OCI-LY7 (cell line): Measurements from ENCODE around the gene MRRF. TPM values are rescaled to one million over a fixed set of nuclear protein-coding genes. Genes with fewer than 3 reads are reported as not detected.
"Not testable (repeated sequence)": the region's sequence is repeated elsewhere in the genome, so short reads cannot be mapped to it uniquely, and the experiment has no call there.

ENCODE experiments used
- BruUV-seq: library from RNA; stranded (reverse); fragments of 400-500 nt; replicated peaks from 2 replicates; lab custom pipeline; 2021; lab: Mats Ljungman, UMichigan
- CTCF ChIA-PET: fragments of 300-600 bp; sonication (Branson Sonifier 250); formaldehyde crosslinking; loops from one replicate; lab custom pipeline; 2022; ENCODE audit warnings: antibody characterized with exemption; ENCODE audit not compliant: unreplicated experiment; lab: Charles Lee
- POLR2A ChIA-PET: fragments of 300-600 bp; sonication (Branson Sonifier 250); formaldehyde crosslinking; loops from one replicate; lab custom pipeline; 2022; ENCODE audit warnings: antibody characterized with exemption; lab: Charles Lee
- DNase-seq: peaks from one replicate; pipeline ENCODE4 v3.0.0-alpha.2; 2015; ENCODE audit warnings: low spot score
- H2AFZ ChIP-seq: fragments of 200-600 bp; sonication (generic), shearing (Covaris generic); 2 replicates; pipeline ENCODE4 v1.6.1; 2014; ENCODE audit warnings: mild to moderate bottlenecking, antibody characterized with exemption, low read length, moderate library complexity
- H3K27ac ChIP-seq: fragments of 200-600 bp; sonication (generic); 2 replicates; pipeline ENCODE4 v1.5.1; 2014; ENCODE audit warnings: mixed run types, low read depth, mild to moderate bottlenecking, moderate library complexity, low read length, inconsistent platforms; ENCODE audit not compliant: poor library complexity, severe bottlenecking
- H3K36me3 ChIP-seq: fragments of 200-600 bp; sonication (generic); 2 replicates; pipeline ENCODE4 v1.6.1; 2014; ENCODE audit warnings: mild to moderate bottlenecking, antibody characterized with exemption, low read length, moderate library complexity, mixed read lengths; ENCODE audit not compliant: insufficient read depth
- H3K4me1 ChIP-seq: fragments of 200-600 bp; sonication (generic); 2 replicates; pipeline ENCODE4 v1.5.1; 2014; ENCODE audit warnings: mild to moderate bottlenecking, low read length; ENCODE audit not compliant: insufficient read depth, poor library complexity, severe bottlenecking
- H3K4me2 ChIP-seq: fragments of 200-600 bp; sonication (generic); 2 replicates; pipeline ENCODE4 v1.6.1; 2014; ENCODE audit warnings: mild to moderate bottlenecking, low read length
- H3K4me3 ChIP-seq: fragments of 200-600 bp; sonication (generic); 2 replicates; pipeline ENCODE4 v1.5.1; 2014; ENCODE audit warnings: mild to moderate bottlenecking, low read depth, low read length; ENCODE audit not compliant: poor library complexity, severe bottlenecking
- H3K79me2 ChIP-seq: fragments of 200-600 bp; sonication (generic); 2 replicates; pipeline ENCODE4 v1.6.1; 2016; ENCODE audit warnings: low read depth, mild to moderate bottlenecking, low read length, moderate library complexity, mixed read lengths; ENCODE audit not compliant: insufficient read depth
- H3K9me2 ChIP-seq: fragments of 200-600 bp; sonication (generic); 2 replicates; pipeline ENCODE4 v1.6.1; 2016; ENCODE audit warnings: mild to moderate bottlenecking, low read length, mixed read lengths; ENCODE audit not compliant: insufficient read depth
- H3K9me3 ChIP-seq: fragments of 200-600 bp; sonication (generic); 2 replicates; pipeline ENCODE4 v1.6.1; 2014; ENCODE audit warnings: mild to moderate bottlenecking, mixed run types, low read length, mixed read lengths
- H4K20me1 ChIP-seq: fragments of 200-600 bp; sonication (generic); 2 replicates; pipeline ENCODE4 v1.6.1; 2014; ENCODE audit warnings: mild to moderate bottlenecking, antibody characterized with exemption, low read length, moderate library complexity, mixed read lengths; ENCODE audit not compliant: insufficient read depth
- CTCF ChIP-seq: fragments of 200-600 bp; sonication (generic); conservative IDR thresholded peaks from 2 replicates; pipeline ENCODE4 v1.5.1; 2014; ENCODE audit warnings: mild to moderate bottlenecking, antibody characterized with exemption, low read length, moderate library complexity, mixed read lengths
- EZH2phosphoT487 ChIP-seq: fragments of 200-600 bp; sonication (generic); IDR thresholded peaks from 2 replicates; pipeline ENCODE4 v1.6.1; 2018; ENCODE audit warnings: low read depth, borderline replicate concordance, mild to moderate bottlenecking, mixed run types, antibody characterized with exemption, low read length, moderate library complexity, mixed read lengths
- intact Hi-C: fragments of 100-400 bp; cut with micrococcal nuclease; formaldehyde crosslinking; loops from one replicate; pipeline ENCODE4 v1.10.0; 2022; ENCODE audit not compliant: unreplicated experiment
- total RNA-seq, 2 experiments: library from RNA; depleted of rRNA in 1 of 2; stranded (reverse); fragments of >200 nt in 1 of 2; shearing (Covaris generic) in 1 of 2; gene quantifications; 2 replicates each; pipeline ENCODE4 v1.2.3, GENCODE V29; 2014 to 2022

The MRRF gene
- total RNA-seq, 2 experiments from 2014 or later: 46.1 to 53.2 TPM

- no peak for DNase-seq
- Histone ChIP-seq H3K79me2 (no peaks in the 10 kb centered on the region), H2AFZ (no peak overlapping the region), H3K27ac (no peak overlapping the region), H3K9me3 (no peaks in the 10 kb centered on the region), H3K4me2 (no peak overlapping the region), H3K4me3 (no peak overlapping the region), H3K4me1 (no peaks in the 10 kb centered on the region), H4K20me1 (no peaks in the 10 kb centered on the region), H3K9me2 (no peaks in the 10 kb centered on the region), H3K36me3 (no peaks in the 10 kb centered on the region)
- no TSS peak for BruUV-seq
- intact Hi-C loops: no loop called here
- ChIA-PET POLR2A (no interaction called here), CTCF (no interaction called here)
- TF ChIP-seq EZH2phosphoT487 (no peak), CTCF (no peak)
Measured at GRCh38 chr9:122355336-122355875, 90.7 kb downstream of the MRRF start.

GRCh38 chr9:122356627-122357026 is 91.9 kb downstream of the MRRF start:
- Histone ChIP-seq H2AFZ (no peak overlapping the region), H3K4me2 (no peak overlapping the region), H3K4me3 (no peak overlapping the region), H3K79me2 (no peaks in the 10 kb centered on the region), H3K36me3 (no peaks in the 10 kb centered on the region), H3K9me3 (no peaks in the 10 kb centered on the region), H3K27ac (no peak overlapping the region), H3K9me2 (no peaks in the 10 kb centered on the region), H4K20me1 (no peaks in the 10 kb centered on the region), H3K4me1 (no peaks in the 10 kb centered on the region)
- BruUV-seq: no TSS peak
- ChIA-PET CTCF (interaction anchor here (0.6 kb wide), 2 partner anchors 15 to 192 kb away, joined by 3 read pairs; no protein-coding TSS in a partner anchor), POLR2A (no interaction called here)
- intact Hi-C loops: no loop called here
- DNase-seq: no peak
- TF ChIP-seq EZH2phosphoT487: no peak
- TF ChIP-seq CTCF: peak; percentile 71

GRCh38 chr9:122360891-122361290 is 96.2 kb downstream of the MRRF start:
- POLR2A ChIA-PET: no interaction called here
- DNase-seq: no peak
- Histone ChIP-seq H2AFZ (no peak overlapping the region), H3K4me1 (no peaks in the 10 kb centered on the region), H3K27ac (no peak overlapping the region), H3K79me2 (no peaks in the 10 kb centered on the region), H3K9me2 (no peaks in the 10 kb centered on the region), H3K9me3 (no peaks in the 10 kb centered on the region), H3K4me3 (no peak overlapping the region), H3K4me2 (no peak overlapping the region), H3K36me3 (no peaks in the 10 kb centered on the region), H4K20me1 (no peaks in the 10 kb centered on the region)
- no peak for TF ChIP-seq CTCF
- no peak for TF ChIP-seq EZH2phosphoT487
- CTCF ChIA-PET: no interaction called here
- BruUV-seq: no TSS peak
- intact Hi-C loops: no loop called here

- H3K4me2 ChIP-seq, H3K4me1 ChIP-seq, intact Hi-C loops, H3K9me2 ChIP-seq, CTCF ChIA-PET, H2AFZ ChIP-seq, H4K20me1 ChIP-seq, H3K79me2 ChIP-seq, H3K36me3 ChIP-seq, H3K27ac ChIP-seq, DNase-seq, BruUV-seq, H3K9me3 ChIP-seq, H3K4me3 ChIP-seq: not testable (repeated sequence)
- POLR2A ChIA-PET: interaction anchor here (0.9 kb wide), 1 partner anchor 211 kb away, joined by 3 read pairs; no protein-coding TSS in a partner anchor
Measured at GRCh38 chr9:122363131-122363530, 98.4 kb downstream of the MRRF start.
